Tibial artery (tissue), 4 donors: Measurements from ENCODE around the gene C1orf185.

Experiments used
- DNase-seq, 2 donors: peaks; one replicate each; pipeline ENCODE4 v3.0.0-alpha.2; 2019
- H3K27ac ChIP-seq, 2 donors: fragments of 200-600 bp; sonication (generic) in 1 of 2; 1 replicate in 1 of 2; 2 replicates in 1 of 2; pipeline ENCODE4 v1.5.1; 2018 to 2019; ENCODE audit warnings: mild to moderate bottlenecking in 1 of 2
- H3K27me3 ChIP-seq, 2 donors: fragments of 200-600 bp; sonication (generic) in 1 of 2; one replicate each; pipeline versions ENCODE4 v1.5.1 to v1.6.0; 2016 to 2019
- H3K36me3 ChIP-seq, 3 donors: fragments of 200-600 bp; sonication (generic) in 2 of 3; one replicate each; pipeline ENCODE4 v1.5.1; 2016 to 2019; ENCODE audit warnings: mild to moderate bottlenecking in 2 of 3
- H3K4me1 ChIP-seq, 4 donors: fragments of 200-600 bp; sonication (generic) in 2 of 4; 1 replicate in 3 of 4; 2 replicates in 1 of 4; pipeline ENCODE4 v1.5.1; 2016 to 2019
- H3K4me3 ChIP-seq, 2 donors: fragments of 200-600 bp; sonication (generic) in 1 of 2; 1 replicate in 1 of 2; 2 replicates in 1 of 2; pipeline ENCODE4 v1.5.1; 2018 to 2019; ENCODE audit warnings: mild to moderate bottlenecking in 2 of 2
- H3K9me3 ChIP-seq, 3 donors: fragments of 200-600 bp; sonication (generic) in 1 of 3; one replicate each; pipeline ENCODE4 v1.5.1; 2016 to 2019
- CTCF ChIP-seq, 2 experiments: fragments of 200-600 bp in 1 of 2; fragments of 450-650 bp in 1 of 2; IDR thresholded peaks; one replicate each; pipeline ENCODE4 v1.5.1; 2017 to 2019; ENCODE audit warnings: antibody characterized with exemption in 2 of 2, mild to moderate bottlenecking in 1 of 2, moderate library complexity in 1 of 2
- intact Hi-C: fragments of 100-400 bp; cut with DNase I; formaldehyde crosslinking; loops from one replicate; pipeline ENCODE4 v1.15.0; 2023; ENCODE audit warnings: low total_unique reads

Gene C1orf185

GRCh38 chr1:51101976-51102375, at the start of gene C1orf185:
C1orf185 (plus strand) TSS chr1:51102228; CDS start chr1:51102234, 6 bp downstream.
- Histone ChIP-seq H3K27ac (no peak within 1 kb of the TSS), H3K27me3 (no peaks in the 10 kb centered on the region), H3K4me3 (no peak within 1 kb of the TSS), H3K9me3 (no peaks in the 10 kb centered on the region), H3K4me1 (no peaks in the 10 kb centered on the region), H3K36me3 (no peaks in the 10 kb centered on the region)
- no peak for DNase-seq
- intact Hi-C loops: no loop called here
- TF ChIP-seq CTCF (IDR thresholded peaks at IDR 0.05): no peak

GRCh38 chr1:51058858-51059257, 43.2 kb upstream of the C1orf185 start:
- TF ChIP-seq CTCF (IDR thresholded peaks at IDR 0.05): no peak
- no peak for DNase-seq
- H3K4me1 ChIP-seq: no peaks in the 10 kb centered on the region
- no peaks in the 10 kb centered on the region for H3K27me3 ChIP-seq
- intact Hi-C loops: no loop called here
- H3K36me3 ChIP-seq: peaks cover 0 to 4% (median 0%) of the 10 kb centered on the region in 3 donors
- H3K9me3 ChIP-seq: peaks cover 0 to 12% (median 12%) of the 10 kb centered on the region in 3 donors
- no peak overlapping the region for H3K4me3 ChIP-seq
- no peak overlapping the region for H3K27ac ChIP-seq

GRCh38 chr1:51061231-51061918, 40.7 kb upstream of the C1orf185 start:
- DNase-seq: no peak
- Histone ChIP-seq H3K27ac (no peak overlapping the region), H3K4me3 (no peak overlapping the region), H3K36me3 (peaks cover 0 to 4% (median 0%) of the 10 kb centered on the region in 3 donors), H3K9me3 (peaks cover 0 to 12% (median 12%) of the 10 kb centered on the region in 3 donors), H3K27me3 (no peaks in the 10 kb centered on the region), H3K4me1 (no peaks in the 10 kb centered on the region)
- TF ChIP-seq CTCF (IDR thresholded peaks at IDR 0.05): no peak
- intact Hi-C loops: no loop called here

DNA sequence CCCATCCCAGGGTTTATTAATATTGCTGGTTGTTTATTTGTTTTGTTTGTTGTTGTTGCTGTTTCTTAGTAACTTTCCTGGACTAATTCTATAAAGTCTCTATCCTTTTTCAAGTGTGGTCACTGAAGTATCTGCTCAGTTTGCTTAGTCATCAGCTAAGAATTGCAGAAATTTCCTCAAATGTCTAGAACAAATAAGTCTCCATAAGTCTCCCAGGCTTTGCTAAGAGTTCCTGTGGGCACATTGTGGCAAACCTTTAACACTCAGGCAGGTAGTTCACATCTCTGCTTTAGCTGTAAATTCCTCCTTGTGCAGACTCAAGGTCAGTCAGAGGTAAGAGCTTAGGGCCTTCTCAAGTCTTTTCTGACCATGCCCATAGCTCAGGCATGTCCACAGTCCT, 38.9 kb upstream of the C1orf185 start:
- H3K27me3 ChIP-seq: no peaks in the 10 kb centered on the region
- intact Hi-C loops: no loop called here

DNA sequence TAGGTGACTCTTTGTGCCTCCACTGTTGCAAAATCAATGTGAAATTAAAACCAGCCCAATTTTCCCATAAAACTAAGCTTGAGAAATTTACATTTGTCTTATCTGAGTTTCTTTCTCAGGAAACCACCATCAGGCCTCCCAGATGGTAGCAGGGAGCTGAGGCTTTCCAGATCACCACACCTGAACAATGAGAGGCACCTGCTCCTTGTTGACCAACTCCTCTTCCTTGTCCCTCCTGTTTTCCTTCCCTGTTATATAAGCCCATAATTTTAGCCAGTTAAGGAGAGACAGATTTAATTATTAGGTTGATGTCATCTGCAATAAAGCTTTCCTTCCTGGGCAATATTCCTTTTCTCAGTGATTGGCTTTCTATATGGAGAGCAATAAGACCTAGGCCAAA, 32.0 kb upstream of the C1orf185 start:
- TF ChIP-seq CTCF (IDR thresholded peaks at IDR 0.05): no peak
- H3K4me1 ChIP-seq: no peaks in the 10 kb centered on the region
- H3K4me3 ChIP-seq: no peak overlapping the region
- no peaks in the 10 kb centered on the region for H3K27me3 ChIP-seq
- DNase-seq: no peak
- H3K36me3 ChIP-seq: no peaks in the 10 kb centered on the region
- intact Hi-C loops: no loop called here
- H3K9me3 ChIP-seq: no peaks in the 10 kb centered on the region
- H3K27ac ChIP-seq: no peak overlapping the region

More for the DNA sequence above, 38.9 kb upstream of the C1orf185 start:
- DNase-seq: no peak
- Histone ChIP-seq H3K4me3 (no peak overlapping the region), H3K4me1 (no peaks in the 10 kb centered on the region), H3K27ac (no peak overlapping the region), H3K9me3 (peaks cover 0 to 8% (median 0%) of the 10 kb centered on the region in 3 donors), H3K36me3 (peaks cover 0 to 4% (median 0%) of the 10 kb centered on the region in 3 donors)
- TF ChIP-seq CTCF (IDR thresholded peaks at IDR 0.05): no peak
